CD4-positive, alpha-beta T cell treated with Interleukin-6 at 100 ng/mL for 8 hours (primary cell): ENCODE data around the gene GPX2.
"Not testable (repeated sequence)": the region's sequence is repeated elsewhere in the genome, so short reads cannot be mapped to it uniquely, and the experiment has no call there.

Experiments
- DNase-seq: peaks from one replicate; pipeline ENCODE4 v3.0.0-alpha.2; 2020; ENCODE audit warnings: mixed read lengths, low spot score

GPX2 gene

GRCh38 chr14:64913477-64913876, 29.1 kb downstream of the GPX2 start:
- DNase-seq = not testable (repeated sequence)

GRCh38 chr14:64912261-64912660, 30.3 kb downstream of the GPX2 start:
- DNase-seq = no peak

- no peak for DNase-seq
These were observed 31.6 kb downstream of the GPX2 start for GRCh38 chr14:64910847-64911495.

- DNase-seq = no peak
These were observed 36.5 kb downstream of the GPX2 start for GRCh38 chr14:64906022-64906421.

GRCh38 chr14:64899958-64900357, 42.6 kb downstream of the GPX2 start:
- DNase-seq = no peak

GRCh38 chr14:64891839-64892375, 50.6 kb downstream of the GPX2 start:
- peak; percentile 63 for DNase-seq

GRCh38 chr14:64891173-64891838, 51.2 kb downstream of the GPX2 start:
- DNase-seq = no peak

GRCh38 chr14:64889352-64889751, 53.2 kb downstream of the GPX2 start:
- no peak for DNase-seq
